Suprapubic skin (tissue), 3 donors: ENCODE results near the gene SH3GL1.

ENCODE experiments used
- CTCF ChIP-seq, 2 donors: fragments of 200-600 bp in 1 of 2; fragments of 450-650 bp in 1 of 2; sonication (generic) in 1 of 2; IDR thresholded peaks; one replicate each; pipeline ENCODE4 v1.5.1; 2016 to 2019; ENCODE audit warnings: antibody characterized with exemption in 2 of 2, mild to moderate bottlenecking in 1 of 2, moderate library complexity in 1 of 2
- EP300 ChIP-seq: sonication (generic); formaldehyde crosslinking; IDR thresholded peaks from one replicate; pipeline ENCODE4 v1.6.1; 2017; ENCODE audit warnings: antibody characterized with exemption

DNA sequence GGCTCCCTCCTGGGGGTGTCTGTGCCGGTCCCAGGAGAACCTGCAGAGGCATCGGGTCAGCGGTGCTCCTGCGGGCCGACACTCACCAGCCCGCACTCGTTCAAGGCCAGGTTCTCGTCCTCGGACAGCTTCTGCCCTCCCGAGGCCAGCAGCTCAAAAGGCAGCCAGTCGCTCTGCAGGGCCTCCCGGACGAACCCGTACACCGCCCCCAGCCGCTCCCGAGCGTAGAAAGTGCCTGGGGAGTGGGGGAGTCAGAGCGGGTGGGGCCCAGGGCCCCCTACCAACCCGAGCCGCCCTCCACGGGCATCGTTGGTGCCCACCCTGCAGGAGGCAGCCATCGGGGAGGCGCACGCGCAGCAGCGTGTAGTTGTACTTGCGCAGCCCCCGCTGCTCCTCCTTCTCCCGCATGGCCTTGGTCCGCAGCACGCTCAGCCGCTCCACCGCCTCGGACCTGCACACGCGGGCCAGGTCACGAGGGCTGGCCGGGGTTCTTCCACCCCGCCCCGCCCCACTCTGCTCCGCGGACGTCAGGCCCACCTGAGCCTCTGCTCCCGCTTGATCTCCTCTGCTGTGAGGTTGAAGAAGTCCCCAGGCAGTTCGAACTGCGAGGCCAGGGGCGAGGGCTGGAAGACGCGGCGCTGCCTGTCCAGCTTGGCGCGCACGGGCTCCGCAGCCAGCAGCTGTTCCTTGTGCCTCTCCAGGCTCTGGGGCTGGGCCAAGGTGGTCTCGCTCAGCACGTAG, 45.8 kb upstream of the SH3GL1 start:
- TF ChIP-seq EP300 = no peak
- no peak for TF ChIP-seq CTCF (IDR thresholded peaks at IDR 0.05)
